ENCODE data around the gene CES3. TPM values are rescaled to one million over a fixed set of nuclear protein-coding genes. Genes with fewer than 3 reads are reported as not detected.
"Not testable (repeated sequence)": the region's sequence is repeated elsewhere in the genome, so short reads cannot be mapped to it uniquely, and the experiment has no call there.

Gene CES3
- total RNA-seq, 4 donors from 2014 or later, result 1.5 to 7.1 (median 3.6) TPM

- Histone ChIP-seq H3K36me3 (no peaks in the 10 kb centered on the region), H3K9me3 (no peaks in the 10 kb centered on the region), H3K27ac (no peak overlapping the region), H3K4me1 (peaks cover 4 to 26% (median 12%) of the 10 kb centered on the region in 3 donors), H3K27me3 (no peaks in the 10 kb centered on the region), H3K4me3 (no peak overlapping the region)
- WGBS, 2 donors, result 64 to 100% methylated on average over 1 to 2 of the region's 2 CpGs
- TF ChIP-seq POLR2A (IDR thresholded peaks at IDR 0.05), result no peak
- TF ChIP-seq, protein P1, sequence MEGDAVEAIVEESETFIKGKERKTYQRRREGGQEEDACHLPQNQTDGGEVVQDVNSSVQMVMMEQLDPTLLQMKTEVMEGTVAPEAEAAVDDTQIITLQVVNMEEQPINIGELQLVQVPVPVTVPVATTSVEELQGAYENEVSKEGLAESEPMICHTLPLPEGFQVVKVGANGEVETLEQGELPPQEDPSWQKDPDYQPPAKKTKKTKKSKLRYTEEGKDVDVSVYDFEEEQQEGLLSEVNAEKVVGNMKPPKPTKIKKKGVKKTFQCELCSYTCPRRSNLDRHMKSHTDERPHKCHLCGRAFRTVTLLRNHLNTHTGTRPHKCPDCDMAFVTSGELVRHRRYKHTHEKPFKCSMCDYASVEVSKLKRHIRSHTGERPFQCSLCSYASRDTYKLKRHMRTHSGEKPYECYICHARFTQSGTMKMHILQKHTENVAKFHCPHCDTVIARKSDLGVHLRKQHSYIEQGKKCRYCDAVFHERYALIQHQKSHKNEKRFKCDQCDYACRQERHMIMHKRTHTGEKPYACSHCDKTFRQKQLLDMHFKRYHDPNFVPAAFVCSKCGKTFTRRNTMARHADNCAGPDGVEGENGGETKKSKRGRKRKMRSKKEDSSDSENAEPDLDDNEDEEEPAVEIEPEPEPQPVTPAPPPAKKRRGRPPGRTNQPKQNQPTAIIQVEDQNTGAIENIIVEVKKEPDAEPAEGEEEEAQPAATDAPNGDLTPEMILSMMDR (IDR thresholded peaks at IDR 0.05), result no peak
- intact Hi-C loops (cut with DNase I), result no loop called here
- no peak for DNase-seq
Observed at GRCh38 chr16:66991545-66992077, 30.5 kb downstream of the CES3 start.

DNA sequence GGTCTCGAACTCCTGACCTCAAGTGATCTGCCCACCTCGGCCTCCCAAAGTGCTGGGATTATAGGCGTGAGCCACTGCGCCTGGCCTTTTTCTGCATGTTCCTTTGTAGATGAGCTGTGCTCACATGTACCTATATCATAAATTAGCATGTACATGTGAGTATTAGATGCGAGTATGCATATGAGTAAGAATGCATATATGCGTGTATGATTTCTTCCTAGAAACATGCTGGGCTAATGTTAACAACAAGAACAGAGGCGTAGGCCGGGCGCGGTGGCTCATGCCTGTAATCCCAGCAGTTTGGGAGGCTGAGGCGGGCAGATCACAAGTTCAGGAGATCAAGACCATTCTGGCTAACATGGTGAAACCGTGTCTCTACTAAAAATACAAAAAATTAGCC is 32.5 kb downstream of the CES3 start:
- DNase-seq; H3K36me3 ChIP-seq; H3K4me3 ChIP-seq; H3K27me3 ChIP-seq; H3K27ac ChIP-seq; intact Hi-C loops (cut with DNase I); H3K9me3 ChIP-seq: not testable (repeated sequence)
- WGBS, 2 donors, result 89 to 91% methylated on average over 11 to 12 of the region's 12 CpGs
- H3K4me1 ChIP-seq, result peaks cover 4 to 29% (median 18%) of the 10 kb centered on the region in 3 donors

DNA sequence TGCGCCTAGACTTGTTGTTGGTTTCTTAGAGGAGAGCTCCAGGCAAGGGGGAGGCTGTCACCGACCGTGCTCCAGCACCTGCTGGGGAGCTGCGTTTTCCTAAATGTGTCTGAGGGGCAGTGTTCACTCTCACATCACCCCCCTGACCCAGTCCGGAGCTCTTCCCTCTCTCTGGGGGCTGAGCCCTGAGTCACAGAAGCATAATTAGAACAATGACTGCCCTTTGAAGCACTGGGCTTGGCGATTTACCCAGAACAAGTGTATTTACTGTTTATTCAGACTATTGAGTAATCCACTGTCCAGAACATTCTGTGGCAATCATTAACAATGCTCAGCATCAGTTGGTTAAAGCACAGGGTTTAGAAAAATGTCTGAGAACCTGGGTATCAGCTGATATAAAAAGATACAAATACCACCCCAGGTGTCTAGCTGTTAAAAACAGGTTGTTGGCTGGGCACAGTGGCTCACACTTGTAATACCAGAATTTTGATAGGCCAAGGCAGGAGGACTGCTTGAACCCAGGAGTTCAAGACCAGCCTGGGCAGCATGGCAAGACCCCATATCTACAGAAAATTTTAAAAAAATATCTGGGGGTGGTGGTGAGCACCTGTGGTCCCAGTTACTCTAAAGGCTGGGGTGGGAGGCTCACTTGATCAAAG is 35.4 kb downstream of the CES3 start:
- TF ChIP-seq POLR2A (IDR thresholded peaks at IDR 0.05), result no peak
- TF ChIP-seq, protein P1 (IDR thresholded peaks at IDR 0.05), result no peak

GRCh38 chr16:66996983-66997358 is 35.9 kb downstream of the CES3 start:
- intact Hi-C loops (cut with DNase I), result no loop called here
- no peak for DNase-seq
- Histone ChIP-seq H3K4me3 (no peak overlapping the region), H3K27ac (peak overlapping the region; percentile 4 to 82 (median 66)), H3K9me3 (no peaks in the 10 kb centered on the region), H3K36me3 (no peaks in the 10 kb centered on the region), H3K4me1 (peaks cover 6 to 44% (median 31%) of the 10 kb centered on the region in 3 donors), H3K27me3 (no peaks in the 10 kb centered on the region)
- TF ChIP-seq, protein P1 (IDR thresholded peaks at IDR 0.05), result no peak
- no peak for TF ChIP-seq POLR2A (IDR thresholded peaks at IDR 0.05)
- 51 to 65% methylated on average over 3 of the region's 3 CpGs for WGBS, 2 donors

More for the DNA sequence above, 35.4 kb downstream of the CES3 start:
- Histone ChIP-seq H3K27ac (peak overlapping the region; percentile 4 to 82 (median 66)), H3K4me3 (no peak overlapping the region), H3K36me3 (no peaks in the 10 kb centered on the region), H3K9me3 (no peaks in the 10 kb centered on the region), H3K4me1 (peaks cover 6 to 41% (median 29%) of the 10 kb centered on the region in 3 donors), H3K27me3 (no peaks in the 10 kb centered on the region)
- intact Hi-C loops (cut with DNase I), result no loop called here
- WGBS, 2 donors, result 37 to 43% methylated on average over 4 to 5 of the region's 6 CpGs
- DNase-seq, result no peak

- 7 to 15% methylated on average over 13 to 17 of the region's 89 CpGs for WGBS, 2 donors
- TF ChIP-seq POLR2A (IDR thresholded peaks at IDR 0.05), result peak in 1 of 4 donors; percentile 29
- TF ChIP-seq, protein P1 (IDR thresholded peaks at IDR 0.05), result no peak
Observed at GRCh38 chr16:67000384-67001351, 39.6 kb downstream of the CES3 start.

More at GRCh38 chr16:67000384-67001351, 39.6 kb downstream of the CES3 start:
- no peaks in the 10 kb centered on the region for H3K27me3 ChIP-seq
- peak overlapping the region; percentile 38 to 75 (median 61) for H3K4me3 ChIP-seq
- DNase-seq, result no peak
- H3K27ac ChIP-seq, result peak overlapping the region; percentile 58 to 84 (median 76)
- H3K36me3 ChIP-seq, result peaks cover 0 to 27% (median 0%) of the 10 kb centered on the region in 3 donors
- peaks cover 6 to 44% (median 31%) of the 10 kb centered on the region in 3 donors for H3K4me1 ChIP-seq
- H3K9me3 ChIP-seq, result no peaks in the 10 kb centered on the region
- intact Hi-C loops (cut with DNase I), result no loop called here
